Dermis blood vessel endothelial cell (primary cell): ENCODE results near the gene GALNT16. TPM values are rescaled to one million over a fixed set of nuclear protein-coding genes. Genes with fewer than 3 reads are reported as not detected.
"Not testable (repeated sequence)": the region's sequence is repeated elsewhere in the genome, so short reads cannot be mapped to it uniquely, and the experiment has no call there.

Experiments used
- DNase-seq: peaks from one replicate; pipeline ENCODE4 v3.0.0; 2010
- total RNA-seq: library from RNA; depleted of rRNA; stranded (reverse); fragments of >200 nt; gene quantifications from 2 replicates; pipeline ENCODE4 v1.2.3, GENCODE V29; 2014

Gene GALNT16
- total RNA-seq, 1 donor from 2014 or later: 0.17 TPM

- peak; percentile 5 for DNase-seq
These were observed 27.4 kb downstream of the GALNT16 start for GRCh38 chr14:69287098-69288010.

- peak; percentile 61 for DNase-seq
These were observed 28.2 kb downstream of the GALNT16 start for GRCh38 chr14:69288011-69288771.

- no peak for DNase-seq
These were observed 29.2 kb downstream of the GALNT16 start for GRCh38 chr14:69288956-69289705.

GRCh38 chr14:69289811-69290520, 30.0 kb downstream of the GALNT16 start:
- no peak for DNase-seq

GRCh38 chr14:69290881-69291280, 30.9 kb downstream of the GALNT16 start:
- not testable (repeated sequence) for DNase-seq

- no peak for DNase-seq
These were observed 31.4 kb downstream of the GALNT16 start for GRCh38 chr14:69291396-69291795.

GRCh38 chr14:69291891-69292561, 32.1 kb downstream of the GALNT16 start:
- peak; percentile 14 for DNase-seq

GRCh38 chr14:69298131-69299071, 38.4 kb downstream of the GALNT16 start:
- no peak for DNase-seq

- no peak for DNase-seq
These were observed 39.5 kb downstream of the GALNT16 start for GRCh38 chr14:69299286-69300035.

GRCh38 chr14:69300601-69301221, 40.8 kb downstream of the GALNT16 start:
- DNase-seq: no peak

GRCh38 chr14:69303086-69303485, 43.1 kb downstream of the GALNT16 start:
- DNase-seq: no peak

GRCh38 chr14:69312608-69313007, 52.6 kb downstream of the GALNT16 start:
- DNase-seq: no peak

GRCh38 chr14:69313176-69313575, 53.2 kb downstream of the GALNT16 start:
- no peak for DNase-seq

- no peak for DNase-seq
These were observed 54.4 kb downstream of the GALNT16 start for GRCh38 chr14:69314327-69314726.

- no peak for DNase-seq
These were observed 55.3 kb downstream of the GALNT16 start for GRCh38 chr14:69315301-69315700.

GRCh38 chr14:69316449-69317101, 56.6 kb downstream of the GALNT16 start:
- no peak for DNase-seq

- DNase-seq: peak; percentile 30
These were observed 57.3 kb downstream of the GALNT16 start for GRCh38 chr14:69317102-69317755.

GRCh38 chr14:69317780-69318179, 57.8 kb downstream of the GALNT16 start:
- DNase-seq: no peak
